Chondrocyte (in vitro differentiated cells): Measurements from ENCODE around the gene ATG2B. TPM values are rescaled to one million over a fixed set of nuclear protein-coding genes. Genes with fewer than 3 reads are reported as not detected.
"Not testable (repeated sequence)": the region's sequence is repeated elsewhere in the genome, so short reads cannot be mapped to it uniquely, and the experiment has no call there.

ENCODE experiments used
- DNase-seq: peaks from one replicate; pipeline ENCODE4 v3.0.0; 2021; ENCODE audit warnings: mixed read lengths, low spot score
- H3K27ac Mint-ChIP-seq: one replicate; pipeline ENCODE4 v1.8.0; 2021; ENCODE audit warnings: mild to moderate bottlenecking, moderate library complexity, mixed read lengths; ENCODE audit not compliant: unreplicated experiment
- H3K27me3 Mint-ChIP-seq: 2 replicates; pipeline ENCODE4 v1.8.0; 2021; ENCODE audit warnings: low read depth, mixed read lengths
- H3K36me3 Mint-ChIP-seq: 2 replicates; pipeline ENCODE4 v1.8.0; 2021; ENCODE audit warnings: low read depth, mixed read lengths
- H3K4me1 Mint-ChIP-seq: 2 replicates; pipeline ENCODE4 v1.8.0; 2021; ENCODE audit warnings: low read depth, mild to moderate bottlenecking, mixed read lengths
- H3K4me3 Mint-ChIP-seq: one replicate; pipeline ENCODE4 v1.8.0; 2021; ENCODE audit warnings: mild to moderate bottlenecking, moderate library complexity, mixed read lengths; ENCODE audit not compliant: unreplicated experiment
- H3K9me3 Mint-ChIP-seq: 2 replicates; pipeline ENCODE4 v1.8.0; 2021; ENCODE audit warnings: low read depth, mixed read lengths
- CTCF ChIP-seq: fragments of 200-600 bp; sonication (generic); IDR thresholded peaks from 2 replicates; pipeline ENCODE4 v1.5.0; 2021; ENCODE audit warnings: antibody characterized with exemption, mild to moderate bottlenecking, moderate library complexity
- total RNA-seq: library from RNA; stranded (reverse); gene quantifications from 3 replicates; pipeline ENCODE4 v1.2.1, GENCODE V29; 2021

The ATG2B gene
- total RNA-seq, 1 donor from 2014 or later, result 17.0 TPM

GRCh38 chr14:96250485-96250884 is 112.7 kb downstream of the ATG2B start:
- Mint-ChIP-seq H3K4me1 (peaks cover 30% of the 10 kb centered on the region), H3K9me3 (no peaks in the 10 kb centered on the region), H3K27ac (no peak overlapping the region), H3K36me3 (no peaks in the 10 kb centered on the region), H3K4me3 (no peak overlapping the region), H3K27me3 (no peaks in the 10 kb centered on the region)
- DNase-seq, result no peak
- TF ChIP-seq CTCF, result no peak

GRCh38 chr14:96249029-96249428 is 114.1 kb downstream of the ATG2B start:
- DNase-seq, result peak; percentile 27
- no peak for TF ChIP-seq CTCF
- Mint-ChIP-seq H3K36me3 (no peaks in the 10 kb centered on the region), H3K27ac (no peak overlapping the region), H3K4me1 (peaks cover 24% of the 10 kb centered on the region), H3K4me3 (no peak overlapping the region), H3K9me3 (no peaks in the 10 kb centered on the region), H3K27me3 (no peaks in the 10 kb centered on the region)

GRCh38 chr14:96247031-96247430 is 116.1 kb downstream of the ATG2B start:
- H3K4me3 Mint-ChIP-seq, result no peak overlapping the region
- no peaks in the 10 kb centered on the region for H3K9me3 Mint-ChIP-seq
- no peak for TF ChIP-seq CTCF
- peaks cover 12% of the 10 kb centered on the region for H3K4me1 Mint-ChIP-seq
- peaks cover 4% of the 10 kb centered on the region for H3K27me3 Mint-ChIP-seq
- no peaks in the 10 kb centered on the region for H3K36me3 Mint-ChIP-seq
- H3K27ac Mint-ChIP-seq, result no peak overlapping the region
- DNase-seq, result no peak

GRCh38 chr14:96246539-96246847 is 116.6 kb downstream of the ATG2B start:
- no peak overlapping the region for H3K4me3 Mint-ChIP-seq
- no peak for DNase-seq

GRCh38 chr14:96245710-96246538 is 117.2 kb downstream of the ATG2B start:
- TF ChIP-seq CTCF, result no peak
- Mint-ChIP-seq H3K4me1 (peaks cover 9% of the 10 kb centered on the region), H3K27me3 (peaks cover 6% of the 10 kb centered on the region), H3K27ac (peak overlapping the region; percentile 6), H3K4me3 (no peak overlapping the region), H3K9me3 (no peaks in the 10 kb centered on the region), H3K36me3 (no peaks in the 10 kb centered on the region)
- peak; percentile 24 for DNase-seq

More at GRCh38 chr14:96246539-96246847, 116.6 kb downstream of the ATG2B start:
- TF ChIP-seq CTCF, result no peak
- Mint-ChIP-seq H3K27ac (no peak overlapping the region), H3K9me3 (no peaks in the 10 kb centered on the region), H3K4me1 (peaks cover 9% of the 10 kb centered on the region), H3K36me3 (no peaks in the 10 kb centered on the region), H3K27me3 (peaks cover 5% of the 10 kb centered on the region)

GRCh38 chr14:96245074-96245473 is 118.1 kb downstream of the ATG2B start:
- H3K27me3 Mint-ChIP-seq, H3K4me1 Mint-ChIP-seq, H3K4me3 Mint-ChIP-seq, H3K9me3 Mint-ChIP-seq, DNase-seq, H3K36me3 Mint-ChIP-seq, H3K27ac Mint-ChIP-seq: not testable (repeated sequence)
